NCI-H2081 (cell line): ENCODE data around the gene DACH1.
"Not testable (repeated sequence)": the region's sequence is repeated elsewhere in the genome, so short reads cannot be mapped to it uniquely, and the experiment has no call there.

Experiments
- DNase-seq, 2 experiments: peaks; one replicate each; lab custom pipeline; 2025; lab: John Stamatoyannopoulos, UW

The DACH1 gene

GRCh38 chr13:71778998-71779397 is 88.0 kb downstream of the DACH1 start:
- not testable (repeated sequence) for DNase-seq

DNA sequence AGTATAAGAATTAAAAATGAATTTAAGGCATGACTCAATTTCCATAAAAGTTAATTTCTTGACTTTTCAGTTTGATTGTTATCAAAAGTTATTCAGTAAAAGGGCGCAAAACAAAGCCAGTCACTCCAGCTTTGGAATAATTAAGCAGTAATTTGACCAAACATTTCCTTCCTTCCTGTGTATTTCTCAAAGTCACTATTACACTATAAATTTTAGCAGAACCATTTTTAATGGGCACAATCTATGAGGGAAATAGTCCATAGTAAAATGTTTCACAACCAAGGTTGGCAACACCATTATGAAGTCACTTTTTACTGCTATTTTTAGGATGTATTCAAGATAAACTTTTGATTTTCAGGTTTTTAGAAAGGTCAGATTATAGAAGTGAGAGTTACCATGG is 91.0 kb downstream of the DACH1 start:
- no peak for DNase-seq

DNA sequence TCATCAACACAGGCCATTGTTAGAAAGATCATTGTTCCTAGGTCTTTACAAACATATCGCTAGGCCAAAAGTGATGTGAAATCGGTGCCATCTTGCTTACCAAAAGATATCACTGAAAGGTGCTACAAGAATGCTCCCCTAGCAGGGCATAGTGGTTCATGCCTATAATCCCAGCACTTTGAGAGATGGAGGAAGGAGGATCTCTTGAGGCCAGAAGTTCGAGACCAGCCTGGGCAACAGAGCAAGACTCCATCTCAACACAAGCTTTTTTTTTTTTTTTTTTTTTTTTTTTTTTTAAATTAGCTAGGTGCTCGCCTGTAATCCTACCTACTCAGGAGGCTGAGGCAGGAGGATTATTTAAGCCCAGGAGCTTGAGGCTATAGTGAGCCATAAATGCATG is 92.1 kb downstream of the DACH1 start:
- no peak for DNase-seq

- no peak for DNase-seq
Observed at GRCh38 chr13:71773531-71773930, 93.5 kb downstream of the DACH1 start.

GRCh38 chr13:71772361-71772760 is 94.6 kb downstream of the DACH1 start:
- no peak for DNase-seq

DNA sequence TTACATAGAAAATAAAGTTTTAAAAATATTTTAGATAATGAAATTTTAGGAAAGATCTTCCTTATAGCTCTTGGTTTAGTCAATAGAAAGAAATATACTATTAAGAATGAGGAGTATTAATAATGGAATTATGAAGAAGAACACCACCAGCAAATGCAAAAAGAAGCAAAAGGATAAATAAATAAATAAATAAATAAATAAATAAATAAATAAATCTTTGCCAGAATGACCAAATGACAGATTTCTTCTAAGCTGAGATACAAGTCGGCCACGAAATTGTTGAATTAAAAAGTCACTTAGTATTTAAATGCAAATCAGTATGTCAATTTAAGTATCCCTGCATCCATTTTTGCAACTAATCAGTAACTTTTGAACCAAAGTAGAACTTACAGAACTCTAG is 95.9 kb downstream of the DACH1 start:
- no peak for DNase-seq

DNA sequence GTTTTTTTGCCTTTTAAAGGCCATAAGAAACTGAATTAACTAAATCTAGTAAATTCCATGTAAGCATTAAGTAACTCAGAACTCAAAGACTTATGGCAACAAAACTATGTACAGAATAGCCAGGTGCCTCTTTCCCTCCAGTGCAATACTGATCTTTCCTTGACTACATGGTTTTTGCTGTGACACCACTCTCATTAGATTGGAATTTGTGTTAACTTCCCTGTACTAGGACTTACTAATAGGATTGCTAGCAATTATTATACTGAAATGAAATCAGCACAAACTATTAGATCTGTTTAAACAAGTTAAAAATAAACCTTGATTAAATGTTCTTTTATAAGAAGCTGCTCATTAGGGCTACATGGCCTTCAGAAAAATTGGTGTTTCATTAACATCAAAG is 96.3 kb downstream of the DACH1 start:
- DNase-seq: no peak

GRCh38 chr13:71768881-71769280 is 98.1 kb downstream of the DACH1 start:
- no peak for DNase-seq

- DNase-seq: peak; percentile 25 to 71
Observed at GRCh38 chr13:71759651-71760511, 107.1 kb downstream of the DACH1 start.

- DNase-seq: peak; percentile 1 to 41
Observed at GRCh38 chr13:71758828-71759227, 108.2 kb downstream of the DACH1 start.

DNA sequence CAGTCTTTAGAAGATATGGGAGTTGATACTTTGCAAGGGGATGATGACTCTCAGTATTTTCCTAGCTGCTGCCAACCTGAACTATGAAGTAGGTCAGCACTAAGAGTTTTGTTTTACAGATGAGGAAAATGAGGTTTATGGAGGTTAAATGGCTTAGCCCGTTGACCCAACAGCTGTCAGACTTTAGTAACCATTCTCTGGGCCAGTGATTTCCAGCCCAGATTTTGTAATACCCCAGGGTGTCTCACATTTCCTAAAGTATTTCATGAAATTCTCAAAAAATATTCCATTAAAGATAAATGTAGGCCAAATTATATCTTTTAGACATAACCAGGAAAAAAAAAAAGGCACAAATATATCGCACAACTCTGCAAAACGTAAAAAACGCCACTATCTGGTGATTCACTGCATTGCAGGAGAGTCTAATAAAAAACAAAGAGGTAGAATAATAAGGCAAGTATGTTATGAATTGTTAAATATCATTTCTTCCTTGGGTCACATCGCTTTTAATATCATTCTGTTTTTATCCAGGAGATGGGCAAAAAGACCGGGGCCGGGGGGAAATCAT is 112.5 kb downstream of the DACH1 start:
- no peak for DNase-seq

DNA sequence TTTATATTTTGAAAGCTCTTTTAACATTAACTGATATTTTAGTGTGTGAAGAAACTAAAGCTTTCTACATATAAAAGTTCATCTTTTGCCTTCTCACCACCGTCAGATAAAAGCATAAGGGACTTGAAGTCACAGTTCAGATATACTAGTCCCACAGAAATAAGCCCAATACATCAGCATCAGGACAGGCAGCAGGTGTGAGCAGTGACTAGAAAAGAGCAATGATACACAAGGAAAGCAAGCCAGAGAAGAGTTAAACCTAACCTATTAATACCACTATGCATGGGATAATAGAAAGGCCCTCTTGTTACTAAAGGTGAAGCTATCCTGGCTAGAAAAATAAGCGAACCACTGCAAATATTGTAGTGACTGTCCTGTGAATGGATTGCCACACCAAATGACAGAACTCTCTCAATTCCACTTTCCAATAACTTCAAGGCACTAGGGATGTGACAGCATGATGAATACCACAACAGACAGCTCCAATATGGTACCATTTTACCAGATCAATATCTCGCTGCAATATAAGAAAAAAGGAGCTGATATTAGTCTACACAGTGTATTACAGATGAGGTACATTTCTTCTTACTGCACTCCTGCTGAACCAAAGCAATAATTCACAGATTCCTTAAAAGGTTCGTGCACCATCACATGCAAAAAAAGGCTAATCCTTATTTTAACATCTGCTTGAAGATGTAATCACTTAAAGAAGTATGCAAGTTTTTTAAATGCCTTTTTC is 114.1 kb downstream of the DACH1 start:
- no peak for DNase-seq

DNA sequence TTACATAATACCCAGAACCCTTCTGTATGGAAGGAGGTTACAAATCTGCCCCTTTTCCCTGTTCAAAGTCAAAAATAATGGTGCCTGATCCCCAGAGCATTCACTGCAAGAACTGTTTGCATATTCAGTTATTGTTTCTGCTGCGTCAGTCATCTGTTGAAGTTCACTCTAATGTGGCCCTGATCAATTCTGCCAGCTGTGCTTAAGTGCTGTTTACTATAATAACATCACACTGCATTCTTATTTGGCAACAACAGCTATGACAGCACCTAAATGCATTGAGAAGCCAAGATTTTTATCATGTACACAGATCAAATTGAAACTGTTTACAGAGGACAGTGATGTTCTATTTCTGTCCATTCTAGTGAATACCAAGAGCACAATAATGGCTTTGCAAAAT is 115.9 kb downstream of the DACH1 start:
- peak; percentile 5 to 63 for DNase-seq

GRCh38 chr13:71730267-71730666 is 136.7 kb downstream of the DACH1 start:
- DNase-seq: no peak

DNA sequence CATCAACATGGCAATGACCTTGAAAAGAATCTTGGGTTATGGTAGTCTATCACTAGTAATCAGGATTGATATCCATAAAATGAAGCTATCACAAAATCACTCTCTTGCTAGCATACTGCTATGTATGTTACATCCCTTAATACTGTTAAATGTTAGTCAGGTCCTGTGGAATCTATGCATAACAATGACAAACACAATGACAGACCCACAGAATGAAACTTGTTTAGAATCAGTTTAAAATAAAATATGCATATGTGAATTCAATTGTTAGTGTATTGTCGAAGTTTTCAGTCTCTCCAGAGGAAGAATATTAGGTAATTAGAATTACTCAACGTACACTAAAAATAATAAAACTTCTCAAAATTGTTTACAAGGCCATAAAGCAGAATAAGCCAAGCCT is 137.6 kb downstream of the DACH1 start:
- DNase-seq: no peak

DNA sequence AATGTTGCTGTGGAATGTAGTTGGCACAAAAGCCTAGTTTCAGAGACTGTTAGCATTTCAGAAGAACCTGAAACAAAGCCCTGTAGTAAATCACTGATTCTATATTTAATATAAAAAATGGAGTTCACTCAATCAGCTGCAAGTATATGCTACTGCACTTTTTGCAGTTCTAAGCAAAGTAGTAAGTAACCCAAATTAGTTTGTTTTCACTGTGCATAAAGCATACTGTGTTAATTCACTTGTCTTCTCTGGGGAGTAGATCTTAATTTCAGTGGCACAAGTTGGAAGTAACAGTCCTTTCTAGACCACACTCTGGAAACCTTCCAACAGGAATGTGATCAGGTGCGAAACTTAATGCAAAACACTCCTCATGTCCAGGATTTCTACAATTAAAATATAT is 139.3 kb downstream of the DACH1 start:
- DNase-seq: no peak

GRCh38 chr13:71727042-71727441 is 140.0 kb downstream of the DACH1 start:
- DNase-seq: no peak

DNA sequence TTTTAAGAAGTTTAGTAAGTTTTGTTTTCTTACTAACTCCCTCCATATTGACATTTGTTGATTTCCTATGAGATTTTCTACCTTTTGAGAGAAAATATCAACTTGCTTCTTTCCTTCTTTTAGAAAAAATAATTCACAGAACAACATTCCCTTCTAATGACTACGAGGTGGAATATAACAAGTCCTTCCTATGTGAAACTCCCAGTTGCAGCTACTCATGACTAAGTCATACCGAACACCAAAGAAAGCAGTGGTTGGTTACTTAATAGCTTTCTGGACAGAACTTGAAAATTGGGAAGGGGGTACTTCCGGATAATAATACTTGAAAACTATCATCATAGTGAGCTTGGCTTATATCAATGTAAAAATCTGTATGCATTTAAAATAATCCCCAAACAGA is 144.8 kb downstream of the DACH1 start:
- no peak for DNase-seq

DNA sequence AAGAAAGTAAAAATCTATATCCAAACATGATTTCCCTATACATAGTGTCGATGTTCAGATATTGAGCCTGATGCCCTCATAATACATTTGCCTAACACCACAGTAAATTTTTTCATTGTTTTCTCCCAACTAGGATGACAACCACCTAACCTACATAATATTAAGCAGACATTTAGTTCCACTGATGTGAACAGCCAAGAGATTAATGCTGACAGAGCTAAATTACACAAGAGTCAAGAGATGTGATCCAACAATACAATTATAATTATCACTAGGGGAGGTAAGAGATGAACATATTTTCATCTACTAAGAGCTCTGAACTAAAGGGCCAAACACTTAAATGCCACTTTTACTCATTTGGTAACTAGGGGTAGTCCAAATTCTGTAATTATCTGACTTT is 145.9 kb downstream of the DACH1 start:
- DNase-seq: peak in 1 of 2 experiments; percentile 36

DNA sequence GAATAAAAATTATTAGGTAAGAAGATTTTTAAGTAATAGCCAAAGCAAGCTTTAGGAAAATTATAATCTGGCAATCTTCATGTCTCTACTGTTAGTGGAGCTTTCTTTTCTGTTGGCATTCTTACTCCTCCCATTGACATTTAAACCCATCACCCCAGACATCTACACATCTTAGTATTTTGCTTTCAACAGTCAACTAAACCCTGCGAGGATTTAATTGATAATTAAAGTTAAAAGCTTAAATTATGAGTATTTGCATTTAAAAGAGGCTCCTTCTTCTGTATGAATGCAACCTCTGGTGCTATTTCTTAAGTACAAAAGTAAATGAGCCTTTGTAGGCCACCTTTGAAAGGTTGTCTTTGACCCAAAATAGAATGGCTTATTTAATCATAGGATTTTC is 148.1 kb downstream of the DACH1 start:
- no peak for DNase-seq

- DNase-seq: no peak
Observed at GRCh38 chr13:71714802-71715375, 152.1 kb downstream of the DACH1 start.

GRCh38 chr13:71712988-71713653 is 153.9 kb downstream of the DACH1 start:
- peak in 1 of 2 experiments; percentile 1 for DNase-seq
